Measurements from ENCODE around the gene PDS5B.
"Not testable (repeated sequence)": the region's sequence is repeated elsewhere in the genome, so short reads cannot be mapped to it uniquely, and the experiment has no call there.

PDS5B gene

DNA sequence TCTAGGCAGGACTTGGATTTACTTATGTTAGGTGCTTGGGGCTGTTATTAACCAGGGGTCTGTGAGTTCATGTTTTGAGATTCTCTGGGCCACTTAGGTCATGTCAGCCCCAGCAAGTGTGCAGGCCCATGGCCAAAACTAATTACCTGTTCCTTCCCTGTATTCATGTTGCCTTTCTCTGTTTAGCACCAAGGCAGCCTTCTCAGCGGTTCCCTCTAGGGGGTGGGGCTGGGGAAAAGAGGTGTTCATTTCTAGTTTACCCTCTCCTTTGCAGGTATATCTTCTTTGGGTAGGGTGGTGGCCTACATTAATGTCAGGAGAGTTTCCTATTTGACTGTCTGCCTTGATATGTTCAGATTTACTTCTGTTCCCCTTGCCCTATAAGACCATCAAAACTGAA lies 61.7 kb downstream of the PDS5B start:
- no peak for DNase-seq (ENCODE audit: low spot score)

DNA sequence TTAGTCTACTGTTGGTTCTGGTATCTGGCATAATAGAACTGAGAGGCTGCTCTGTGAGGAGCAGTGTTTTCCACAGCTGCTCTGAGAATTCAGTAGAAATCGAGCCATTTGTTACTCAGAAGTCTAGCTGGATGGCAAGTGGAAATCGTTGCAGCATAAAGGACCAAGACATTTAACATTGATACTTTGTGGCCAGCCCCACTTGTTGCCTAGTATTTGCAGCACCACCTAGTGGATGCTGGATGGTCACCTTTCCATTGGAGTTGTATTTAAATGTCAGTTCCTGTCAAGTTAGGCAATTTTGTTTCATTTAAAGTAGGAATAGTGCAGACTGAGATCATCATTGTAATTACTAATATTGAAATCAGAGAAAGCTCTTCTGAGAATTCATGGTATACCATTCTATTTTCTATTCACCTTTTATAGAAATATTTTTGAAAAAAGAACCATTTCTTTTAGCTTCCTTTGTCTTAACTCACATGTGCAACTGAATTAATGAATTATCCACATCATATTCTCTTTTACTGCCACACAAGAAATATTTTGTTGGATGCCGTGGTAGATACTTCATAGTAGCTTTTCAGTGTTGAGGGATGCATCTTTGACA lies 64.6 kb downstream of the PDS5B start:
- DNase-seq (ENCODE audit: low spot score) = peak; percentile 40

DNA sequence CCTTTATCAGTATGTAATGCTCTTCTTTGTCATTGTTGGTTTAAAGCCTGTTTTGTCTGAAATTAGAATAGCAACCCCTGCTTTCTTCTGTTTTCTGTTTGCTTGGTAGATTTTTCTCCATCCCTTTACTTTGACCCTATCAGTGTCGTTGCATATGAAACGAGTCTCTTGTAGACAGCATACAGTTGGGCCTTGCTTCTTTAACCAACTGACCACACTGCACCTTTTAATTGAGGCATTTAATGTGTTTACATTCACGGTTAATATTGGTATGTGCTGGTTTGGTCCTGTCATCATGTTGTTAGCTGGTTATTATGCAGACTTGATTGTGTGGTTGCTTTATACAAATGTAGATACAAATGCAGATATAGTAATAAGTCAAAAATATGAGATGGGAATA lies 71.1 kb downstream of the PDS5B start:
- no peak for DNase-seq (ENCODE audit: low spot score)

GRCh38 chr13:32659736-32660135 lies 73.5 kb downstream of the PDS5B start:
- no peak for DNase-seq (ENCODE audit: low spot score)

DNA sequence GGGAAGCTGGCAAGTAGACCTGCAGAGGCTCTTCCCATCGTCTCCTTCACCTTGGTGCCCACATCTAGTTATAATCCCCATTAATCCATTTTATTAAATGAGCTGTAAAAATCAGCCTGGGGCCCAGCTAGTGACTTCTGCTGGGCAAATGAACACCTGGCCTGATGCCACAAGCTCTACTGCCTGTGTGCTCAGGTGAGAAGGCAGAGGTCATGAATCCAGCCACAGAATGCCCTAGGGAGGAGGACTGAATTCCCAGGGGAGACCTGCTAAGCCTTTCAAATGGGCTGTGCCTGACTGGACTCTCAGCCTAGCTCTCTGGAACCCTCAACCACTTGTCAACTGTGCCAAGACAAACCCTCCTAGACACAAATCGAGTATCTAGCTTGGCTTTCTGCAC lies 74.0 kb downstream of the PDS5B start:
- no peak for DNase-seq (ENCODE audit: low spot score)

DNA sequence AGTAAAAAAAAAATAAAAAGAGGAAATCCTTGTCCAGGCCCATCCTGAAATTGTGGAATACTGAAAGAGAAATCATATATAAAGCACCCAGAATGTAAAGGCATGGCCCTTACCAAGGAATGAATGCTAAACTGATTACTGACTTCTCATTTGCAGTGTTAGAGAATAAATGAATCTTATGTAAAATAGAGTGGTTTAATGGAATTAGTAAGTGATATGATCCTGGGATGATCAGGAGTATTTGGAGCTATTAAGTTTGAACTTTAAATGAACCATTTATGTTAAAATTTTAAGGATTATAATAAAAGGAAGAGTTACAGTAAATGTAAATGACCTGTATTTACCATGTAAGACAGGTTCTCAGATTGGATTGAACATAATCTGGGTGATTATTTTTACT lies 75.4 kb downstream of the PDS5B start:
- DNase-seq (ENCODE audit: low spot score) = no peak

GRCh38 chr13:32663660-32664059 lies 77.4 kb downstream of the PDS5B start:
- no peak for DNase-seq (ENCODE audit: low spot score)

GRCh38 chr13:32666990-32667571 lies 80.8 kb downstream of the PDS5B start:
- no peak for DNase-seq (ENCODE audit: low spot score)

DNA sequence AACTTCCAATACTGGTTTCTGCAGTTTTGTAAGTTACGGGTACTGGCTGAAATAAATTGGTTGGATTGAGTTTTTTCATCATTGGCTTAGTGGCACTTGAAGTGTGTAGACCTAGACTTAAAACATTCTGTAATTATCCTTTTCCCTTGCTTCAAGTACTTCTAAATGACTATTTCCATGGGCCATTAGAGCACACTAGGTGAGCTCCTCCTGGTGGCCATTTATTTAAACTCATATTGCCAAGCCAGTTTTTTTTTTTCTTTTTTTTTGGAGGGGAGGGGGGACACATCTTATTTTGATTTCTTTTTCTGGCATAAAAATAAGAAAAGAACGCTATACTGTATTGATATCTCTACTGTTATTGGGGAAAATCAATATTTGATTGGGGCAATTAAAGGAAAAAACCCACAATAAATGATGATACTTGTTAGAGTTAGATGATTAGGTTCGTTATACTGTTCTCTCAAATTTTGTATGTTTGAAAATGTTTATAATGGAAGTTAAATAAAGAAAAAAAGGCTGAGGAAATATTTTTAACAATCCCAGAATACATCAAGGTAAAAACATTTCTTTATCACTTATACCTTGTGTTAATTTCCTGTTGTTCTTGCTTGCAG lies 82.9 kb downstream of the PDS5B start:
- peak; percentile 40 for DNase-seq (ENCODE audit: low spot score)

DNA sequence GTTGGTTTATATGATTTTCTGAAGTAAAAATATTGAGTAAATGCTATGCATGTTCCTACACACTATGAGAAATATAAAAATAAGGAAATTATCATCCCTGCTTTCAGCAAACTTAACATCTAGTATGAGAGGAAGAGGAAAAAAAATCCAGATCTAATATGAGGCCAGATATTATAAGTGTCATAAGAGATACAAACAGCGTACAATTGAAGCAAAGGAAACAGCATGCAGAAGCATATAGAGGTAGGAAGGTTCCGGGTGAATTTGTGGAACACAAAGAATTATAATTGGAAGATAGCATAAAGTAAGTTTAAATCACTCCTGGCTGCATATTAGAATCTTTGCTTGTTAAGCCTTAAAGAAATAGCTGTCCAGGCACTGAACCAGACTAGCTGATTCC lies 88.3 kb downstream of the PDS5B start:
- no peak for DNase-seq (ENCODE audit: low spot score)

GRCh38 chr13:32676242-32676641 lies 90.0 kb downstream of the PDS5B start:
- peak; percentile 52 for DNase-seq (ENCODE audit: low spot score)

- no peak for DNase-seq (ENCODE audit: low spot score)
These were observed 95.9 kb downstream of the PDS5B start for GRCh38 chr13:32682130-32682529.

GRCh38 chr13:32682740-32683139 lies 96.5 kb downstream of the PDS5B start:
- DNase-seq (ENCODE audit: low spot score) = no peak

DNA sequence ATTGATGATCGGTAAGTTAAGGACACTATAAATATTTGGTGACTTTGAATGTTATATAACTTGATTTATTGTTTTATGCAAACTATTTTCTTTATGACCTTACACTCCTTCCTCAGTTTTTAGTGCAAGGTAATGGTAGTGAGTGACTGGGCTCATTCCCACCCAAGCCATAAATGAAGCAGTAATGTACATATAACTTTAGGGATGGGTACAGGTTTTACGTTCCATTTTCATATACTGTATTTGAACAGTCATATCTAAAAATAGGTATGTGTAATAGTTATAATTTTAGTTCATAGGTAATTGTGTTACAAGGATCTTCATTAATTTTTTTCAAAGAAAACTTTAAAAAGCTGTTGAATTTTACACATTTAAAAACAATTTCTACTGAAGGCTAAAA lies 101.0 kb downstream of the PDS5B start:
- no peak for DNase-seq (ENCODE audit: low spot score)

- DNase-seq (ENCODE audit: low spot score) = no peak
These were observed 109.5 kb downstream of the PDS5B start for GRCh38 chr13:32695602-32696250.

GRCh38 chr13:32707471-32707870 lies 121.2 kb downstream of the PDS5B start:
- DNase-seq (ENCODE audit: low spot score) = no peak

DNA sequence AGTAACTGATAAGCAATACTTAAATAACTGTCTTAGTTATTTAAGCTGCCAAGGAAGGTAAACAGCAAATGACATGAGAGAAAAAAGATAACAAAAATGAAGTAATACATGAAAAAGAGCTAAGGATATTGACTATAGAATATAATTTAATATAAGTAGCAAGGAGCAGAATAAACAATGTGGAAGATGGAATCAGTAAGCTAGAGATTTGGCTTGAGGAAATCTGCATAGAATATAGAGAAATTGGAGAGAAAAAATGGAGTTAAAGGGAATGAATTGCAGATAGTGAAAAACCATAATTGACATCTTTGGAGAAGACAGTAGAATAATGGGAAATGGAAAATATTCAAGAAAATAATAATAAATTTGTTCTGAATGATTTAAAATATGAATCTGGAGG lies 127.1 kb downstream of the PDS5B start:
- no peak for DNase-seq (ENCODE audit: low spot score)

- not testable (repeated sequence) for DNase-seq (ENCODE audit: low spot score)
These were observed 129.9 kb downstream of the PDS5B start for GRCh38 chr13:32716201-32716600.

GRCh38 chr13:32720026-32720425 lies 133.8 kb downstream of the PDS5B start:
- DNase-seq (ENCODE audit: low spot score) = peak; percentile 13

GRCh38 chr13:32721131-32722034 lies 135.1 kb downstream of the PDS5B start:
- DNase-seq (ENCODE audit: low spot score) = not testable (repeated sequence)

DNA sequence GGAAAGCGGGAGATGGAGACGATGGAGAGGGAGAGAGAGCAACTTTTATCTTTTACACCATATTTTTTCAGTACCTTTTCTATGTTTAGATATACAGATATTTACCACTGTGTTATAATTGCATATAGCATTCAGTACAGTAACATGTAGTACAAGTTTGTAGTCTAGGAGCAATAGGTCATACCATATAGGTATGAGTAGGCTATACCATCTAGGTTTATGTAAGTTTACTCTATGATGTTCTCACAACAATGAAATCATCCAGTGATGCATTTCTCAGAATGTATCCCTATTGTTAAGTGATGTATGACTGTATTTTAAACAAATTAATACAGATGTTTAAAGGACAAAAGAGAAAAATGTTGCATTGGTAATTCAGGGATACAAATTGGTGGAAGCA lies 136.1 kb downstream of the PDS5B start:
- no peak for DNase-seq (ENCODE audit: low spot score)

- no peak for DNase-seq (ENCODE audit: low spot score)
These were observed 137.7 kb downstream of the PDS5B start for GRCh38 chr13:32723987-32724386.
